CD4-positive, alpha-beta T cell treated with Interferon alpha-2 for 1 hour (primary cell): ENCODE data around the gene TMEM190.

Source experiments
- DNase-seq, 2 donors: peaks; one replicate each; pipeline ENCODE4 v3.0.0-alpha.2; 2020 to 2022

Gene TMEM190

GRCh38 chr19:55372316-55373081 lies 4.1 kb upstream of the TMEM190 start:
- no peak for DNase-seq

GRCh38 chr19:55373306-55373992 lies 3.2 kb upstream of the TMEM190 start:
- DNase-seq, result no peak

- no peak for DNase-seq
Measured at GRCh38 chr19:55373993-55374757, 2.5 kb upstream of the TMEM190 start.

GRCh38 chr19:55377356-55378131 lies 918 bp downstream of the TMEM190 start:
- no peak for DNase-seq

- DNase-seq, result no peak
Measured at GRCh38 chr19:55379174-55379573, 2.5 kb downstream of the TMEM190 start.

GRCh38 chr19:55382013-55382412 lies 5.4 kb downstream of the TMEM190 start:
- DNase-seq, result no peak

- no peak for DNase-seq
Measured at GRCh38 chr19:55382522-55383054, 6.0 kb downstream of the TMEM190 start.

GRCh38 chr19:55383279-55384130 lies 6.9 kb downstream of the TMEM190 start:
- DNase-seq, result peak; percentile 38 to 54

GRCh38 chr19:55384131-55384919 lies 7.7 kb downstream of the TMEM190 start, which contains the start of gene TMEM238:
TSS of gene TMEM238 (minus strand) at chr19:55384292. CDS start at chr19:55384259, 33 bp downstream.
- peak; percentile 12 to 49 for DNase-seq

- peak; percentile 95 to 96 for DNase-seq
Measured at GRCh38 chr19:55384920-55385723, 8.5 kb downstream of the TMEM190 start.

GRCh38 chr19:55385724-55386492 lies 9.3 kb downstream of the TMEM190 start, which contains the start of gene RPL28:
TSS of gene RPL28 (plus strand) at chr19:55385932. CDS start at chr19:55386358, 426 bp downstream.
- peak; percentile 98 to 99 for DNase-seq

- no peak for DNase-seq
Measured at GRCh38 chr19:55386493-55386971, 9.9 kb downstream of the TMEM190 start.

- no peak for DNase-seq
Measured at GRCh38 chr19:55387736-55388497, 11.3 kb downstream of the TMEM190 start.

- DNase-seq, result no peak
Measured at GRCh38 chr19:55389386-55390317, 13.0 kb downstream of the TMEM190 start.

GRCh38 chr19:55390461-55390880 lies 13.8 kb downstream of the TMEM190 start:
- no peak for DNase-seq

GRCh38 chr19:55391191-55391670 lies 14.6 kb downstream of the TMEM190 start:
- no peak for DNase-seq
